ENCODE data around the gene SYT6. TPM values are rescaled to one million over a fixed set of nuclear protein-coding genes. Genes with fewer than 3 reads are reported as not detected.

SYT6 gene, protein sequence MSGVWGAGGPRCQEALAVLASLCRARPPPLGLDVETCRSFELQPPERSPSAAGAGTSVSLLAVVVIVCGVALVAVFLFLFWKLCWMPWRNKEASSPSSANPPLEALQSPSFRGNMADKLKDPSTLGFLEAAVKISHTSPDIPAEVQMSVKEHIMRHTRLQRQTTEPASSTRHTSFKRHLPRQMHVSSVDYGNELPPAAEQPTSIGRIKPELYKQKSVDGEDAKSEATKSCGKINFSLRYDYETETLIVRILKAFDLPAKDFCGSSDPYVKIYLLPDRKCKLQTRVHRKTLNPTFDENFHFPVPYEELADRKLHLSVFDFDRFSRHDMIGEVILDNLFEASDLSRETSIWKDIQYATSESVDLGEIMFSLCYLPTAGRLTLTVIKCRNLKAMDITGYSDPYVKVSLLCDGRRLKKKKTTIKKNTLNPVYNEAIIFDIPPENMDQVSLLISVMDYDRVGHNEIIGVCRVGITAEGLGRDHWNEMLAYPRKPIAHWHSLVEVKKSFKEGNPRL
- not detected for total RNA-seq
- polyA plus RNA-seq, result not detected
- not detected for total RNA-seq

DNA sequence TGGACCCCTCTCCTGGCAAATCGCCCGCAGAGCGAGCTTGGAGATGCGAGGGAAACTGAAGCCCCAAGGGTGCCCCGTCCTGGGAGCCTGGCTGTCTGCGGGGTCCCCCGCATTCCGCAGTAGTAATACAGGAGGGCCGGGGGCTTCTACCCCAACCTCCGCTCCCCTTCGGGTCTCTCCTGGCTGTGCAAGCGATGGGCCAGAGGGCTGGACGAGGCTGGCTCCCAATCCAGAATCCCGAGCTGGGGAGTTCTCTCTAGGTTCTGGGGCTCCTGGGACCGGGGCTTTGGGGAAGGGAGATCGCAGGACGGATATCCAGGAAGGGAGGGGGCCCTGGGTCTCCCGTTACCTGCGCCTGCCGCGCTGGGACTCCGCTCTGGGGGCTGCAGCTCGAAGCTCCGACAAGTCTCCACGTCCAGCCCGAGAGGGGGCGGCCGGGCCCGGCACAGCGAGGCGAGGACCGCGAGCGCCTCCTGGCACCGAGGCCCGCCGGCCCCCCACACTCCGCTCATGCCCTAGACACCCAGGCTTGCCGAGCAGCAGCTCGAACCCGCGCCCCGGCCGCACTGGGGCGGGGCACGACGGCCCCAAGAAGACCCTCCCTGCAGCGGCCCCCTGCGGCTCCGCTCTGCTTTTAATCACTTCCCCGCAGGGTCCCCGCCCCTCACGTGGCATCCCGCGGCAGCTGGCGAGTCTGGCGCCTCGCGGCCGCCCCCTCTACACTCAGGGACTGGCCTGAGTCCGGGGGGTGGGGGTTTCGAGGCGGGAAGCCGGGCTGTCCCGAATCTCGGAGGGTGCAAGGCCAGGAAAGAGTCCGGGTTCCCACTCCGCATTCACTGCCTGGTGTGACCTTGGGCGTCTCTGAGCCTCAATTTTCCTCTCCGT, at the start of gene SYT6:
TSS of gene SYT6 (minus strand) at position 609 of the 885 bp plus-strand sequence. CDS start at position 512, 97 bp downstream.
- no peaks in the 10 kb centered on the region for H3K36me3 ChIP-seq (ENCODE audit: control insufficient read depth in 2 of 3, insufficient read depth in 3 of 3, low read length in 3 of 3)
- peaks cover 5 to 14% (median 11%) of the 10 kb centered on the region in 7 donors for H3K4me1 Mint-ChIP-seq
- peaks cover 0 to 3% (median 0%) of the 10 kb centered on the region in 11 donors for H3K9me3 Mint-ChIP-seq
- H3K27me3 Mint-ChIP-seq, result peaks cover 70 to 79% (median 77%) of the 10 kb centered on the region in 5 donors
- peaks cover 7 to 27% of the 10 kb centered on the region in 2 donors for H3K27me3 ChIP-seq (ENCODE audit: control insufficient read depth in 2 of 2, insufficient read depth in 2 of 2, low read length in 2 of 2)
- peak within 1 kb of the TSS in 1 of 9 donors; percentile 11 for H3K27ac Mint-ChIP-seq
- CTCF ChIA-PET, result no interaction called here
- H3K36me3 Mint-ChIP-seq, result peaks cover 0 to 5% (median 0%) of the 10 kb centered on the region in 5 donors
- intact Hi-C loops (cut with micrococcal nuclease), result no loop called here
- peak within 1 kb of the TSS in 9 of 10 donors; percentile 17 to 86 (median 75) for H3K4me3 Mint-ChIP-seq
- H3K4me3 ChIP-seq (ENCODE audit: low read length), result peak within 1 kb of the TSS; percentile 27
- DNase-seq (peak in 1 of 9 donors; percentile 4), ATAC-seq (peak; percentile 25)
- H3K4me1 ChIP-seq (ENCODE audit: control insufficient read depth in 2 of 2, insufficient read depth in 2 of 2, low read length in 2 of 2), result peaks cover 6 to 16% of the 10 kb centered on the region in 2 donors
- no peak within 1 kb of the TSS for H3K27ac ChIP-seq (ENCODE audit: low read depth, low read length)
- no peaks in the 10 kb centered on the region for H3K9me3 ChIP-seq (ENCODE audit: control insufficient read depth in 2 of 3, low read length in 3 of 3)
- POLR2A ChIA-PET, result no interaction called here

DNA sequence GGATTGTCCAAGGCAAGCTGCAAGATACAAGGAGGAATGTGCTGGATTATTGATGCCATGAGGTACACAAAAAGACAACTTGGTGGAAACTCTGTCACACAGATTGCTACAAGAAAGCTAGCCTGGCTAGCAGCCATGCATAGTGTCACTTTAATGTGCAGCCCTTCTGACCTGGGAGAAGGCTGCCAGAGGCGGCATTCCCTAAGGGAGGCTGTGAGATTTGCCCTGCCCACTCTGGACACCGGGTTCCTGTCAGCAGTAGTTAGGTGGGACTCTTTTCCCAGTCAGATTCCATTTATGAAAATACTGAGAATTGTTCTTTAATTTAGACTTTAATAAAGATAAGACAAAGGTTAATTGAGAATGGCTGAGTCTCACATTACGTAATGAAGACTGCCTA, 47.8 kb upstream of the SYT6 start:
- H3K27ac ChIP-seq (ENCODE audit: low read depth, low read length), result no peak overlapping the region
- intact Hi-C loops (cut with micrococcal nuclease), result no loop called here
- H3K4me1 ChIP-seq (ENCODE audit: control insufficient read depth in 2 of 2, insufficient read depth in 2 of 2, low read length in 2 of 2), result no peaks in the 10 kb centered on the region
- Mint-ChIP-seq H3K27ac (no peak overlapping the region), H3K4me1 (peaks cover 0 to 10% (median 0%) of the 10 kb centered on the region in 7 donors), H3K36me3 (no peaks in the 10 kb centered on the region), H3K9me3 (peaks cover 0 to 1% (median 0%) of the 10 kb centered on the region in 11 donors), H3K27me3 (peaks cover 19 to 64% (median 44%) of the 10 kb centered on the region in 5 donors), H3K4me3 (no peak overlapping the region)
- H3K4me3 ChIP-seq (ENCODE audit: low read length), result no peak overlapping the region
- H3K27me3 ChIP-seq (ENCODE audit: control insufficient read depth in 2 of 2, insufficient read depth in 2 of 2, low read length in 2 of 2), result no peaks in the 10 kb centered on the region
- DNase-seq (no peak), ATAC-seq (no peak)
- no peaks in the 10 kb centered on the region for H3K36me3 ChIP-seq (ENCODE audit: control insufficient read depth in 2 of 3, insufficient read depth in 3 of 3, low read length in 3 of 3)
- POLR2A ChIA-PET, result no interaction called here
- CTCF ChIA-PET, result no interaction called here
- H3K9me3 ChIP-seq (ENCODE audit: control insufficient read depth in 2 of 3, low read length in 3 of 3), result no peaks in the 10 kb centered on the region

DNA sequence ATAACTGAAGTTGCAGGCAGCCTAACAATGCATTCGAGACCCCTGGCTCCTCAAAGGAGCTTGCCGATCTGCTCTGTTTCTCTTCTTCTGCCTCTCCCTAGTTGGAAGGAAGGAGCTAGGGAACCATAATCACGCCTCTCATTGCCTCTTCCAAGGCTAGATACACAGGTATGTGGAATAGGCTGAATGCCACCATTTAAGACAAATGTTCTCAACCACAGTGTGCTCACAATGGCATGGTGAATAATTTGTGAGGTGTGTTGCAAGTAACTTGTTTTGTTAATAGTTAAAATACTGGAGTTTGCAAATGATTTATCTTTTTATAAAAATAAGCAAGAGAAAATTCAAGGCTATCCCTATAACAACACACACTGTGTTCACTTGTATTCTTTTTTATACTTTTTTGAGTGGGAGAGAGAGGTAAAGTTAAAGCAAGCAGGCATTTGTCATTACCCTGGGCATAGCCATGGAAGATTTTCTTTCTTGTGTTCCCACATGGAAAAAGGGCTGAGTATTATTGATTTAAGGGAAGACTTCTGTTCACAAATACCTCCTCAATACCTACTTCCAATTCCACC, 45.4 kb upstream of the SYT6 start:
- no peak overlapping the region for H3K27ac ChIP-seq (ENCODE audit: low read depth, low read length)
- no peaks in the 10 kb centered on the region for H3K4me1 ChIP-seq (ENCODE audit: control insufficient read depth in 2 of 2, insufficient read depth in 2 of 2, low read length in 2 of 2)
- H3K27me3 ChIP-seq (ENCODE audit: control insufficient read depth in 2 of 2, insufficient read depth in 2 of 2, low read length in 2 of 2), result no peaks in the 10 kb centered on the region
- Mint-ChIP-seq H3K4me3 (no peak overlapping the region), H3K27me3 (peaks cover 23 to 66% (median 56%) of the 10 kb centered on the region in 5 donors), H3K36me3 (no peaks in the 10 kb centered on the region), H3K27ac (no peak overlapping the region), H3K4me1 (peaks cover 0 to 17% (median 4%) of the 10 kb centered on the region in 7 donors), H3K9me3 (peaks cover 0 to 3% (median 0%) of the 10 kb centered on the region in 11 donors)
- ATAC-seq, result no peak
- no peaks in the 10 kb centered on the region for H3K36me3 ChIP-seq (ENCODE audit: control insufficient read depth in 2 of 3, insufficient read depth in 3 of 3, low read length in 3 of 3)
- no peaks in the 10 kb centered on the region for H3K9me3 ChIP-seq (ENCODE audit: control insufficient read depth in 2 of 3, low read length in 3 of 3)
- H3K4me3 ChIP-seq (ENCODE audit: low read length), result no peak overlapping the region
- intact Hi-C loops (cut with micrococcal nuclease), result no loop called here
- DNase-seq, result no peak
- ChIA-PET POLR2A (no interaction called here), CTCF (interaction anchor here (0.6 kb wide), 1 partner anchor 360 kb away, joined by 3 read pairs; no protein-coding TSS in a partner anchor)

DNA sequence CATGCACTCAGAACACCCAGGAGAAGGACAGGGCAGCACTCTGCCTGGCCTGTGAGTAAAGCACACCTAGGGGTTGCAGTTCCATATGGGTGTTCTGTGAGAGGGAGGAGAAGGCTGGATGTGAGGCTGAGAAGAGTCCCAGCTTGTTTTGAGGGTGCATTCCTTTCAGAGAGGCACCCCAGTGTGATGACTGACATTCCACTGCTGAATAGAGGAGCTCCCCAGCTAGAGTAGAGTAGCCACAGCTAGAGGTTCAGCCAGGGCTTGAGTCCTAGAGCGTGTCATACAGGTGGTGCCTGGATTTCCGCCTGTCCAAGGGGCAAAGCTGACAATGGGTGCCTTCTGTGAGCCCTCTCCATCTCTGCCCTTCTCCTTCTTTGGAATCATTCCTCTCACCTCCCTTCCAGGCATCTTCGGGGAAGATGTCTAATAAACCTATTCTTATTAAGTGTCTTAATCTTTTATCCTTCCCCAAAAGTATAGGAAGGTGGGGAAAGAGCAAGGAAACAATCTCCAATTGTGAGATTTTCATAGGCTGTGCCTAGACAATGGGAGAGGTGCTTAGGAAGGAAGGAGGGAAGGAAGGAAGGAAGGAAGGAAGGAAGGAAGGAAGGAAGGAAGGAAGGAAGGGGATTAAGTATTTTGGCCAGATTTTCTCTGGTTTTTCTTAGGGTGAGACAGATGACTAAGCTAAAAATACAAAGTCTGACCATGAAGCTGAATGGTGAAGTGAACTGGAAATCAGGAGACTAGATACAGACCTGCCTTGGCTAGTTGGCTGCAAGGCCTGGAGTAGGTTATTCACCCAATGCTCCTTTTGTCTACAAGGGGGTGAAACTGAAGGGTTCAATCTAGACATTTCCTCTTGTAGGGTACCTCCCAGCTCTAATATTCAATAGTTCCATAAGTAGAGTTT, 43.6 kb upstream of the SYT6 start:
- Histone ChIP-seq H3K4me3 (ENCODE audit: low read length) (no peak overlapping the region), H3K27me3 (ENCODE audit: control insufficient read depth in 2 of 2, insufficient read depth in 2 of 2, low read length in 2 of 2) (no peaks in the 10 kb centered on the region), H3K4me1 (ENCODE audit: control insufficient read depth in 2 of 2, insufficient read depth in 2 of 2, low read length in 2 of 2) (no peaks in the 10 kb centered on the region), H3K9me3 (ENCODE audit: control insufficient read depth in 2 of 3, low read length in 3 of 3) (no peaks in the 10 kb centered on the region), H3K36me3 (ENCODE audit: control insufficient read depth in 2 of 3, insufficient read depth in 3 of 3, low read length in 3 of 3) (no peaks in the 10 kb centered on the region), H3K27ac (ENCODE audit: low read depth, low read length) (no peak overlapping the region)
- H3K27me3 Mint-ChIP-seq, result peaks cover 20 to 59% (median 57%) of the 10 kb centered on the region in 5 donors
- no peak overlapping the region for H3K27ac Mint-ChIP-seq
- POLR2A ChIA-PET, result no interaction called here
- no peaks in the 10 kb centered on the region for H3K36me3 Mint-ChIP-seq
- H3K4me1 Mint-ChIP-seq, result peaks cover 0 to 17% (median 4%) of the 10 kb centered on the region in 7 donors
- H3K9me3 Mint-ChIP-seq, result peaks cover 0 to 3% (median 0%) of the 10 kb centered on the region in 11 donors
- intact Hi-C loops (cut with micrococcal nuclease), result no loop called here
- CTCF ChIA-PET, result no interaction called here
- no peak overlapping the region for H3K4me3 Mint-ChIP-seq
- ATAC-seq (no peak), DNase-seq (no peak)

DNA sequence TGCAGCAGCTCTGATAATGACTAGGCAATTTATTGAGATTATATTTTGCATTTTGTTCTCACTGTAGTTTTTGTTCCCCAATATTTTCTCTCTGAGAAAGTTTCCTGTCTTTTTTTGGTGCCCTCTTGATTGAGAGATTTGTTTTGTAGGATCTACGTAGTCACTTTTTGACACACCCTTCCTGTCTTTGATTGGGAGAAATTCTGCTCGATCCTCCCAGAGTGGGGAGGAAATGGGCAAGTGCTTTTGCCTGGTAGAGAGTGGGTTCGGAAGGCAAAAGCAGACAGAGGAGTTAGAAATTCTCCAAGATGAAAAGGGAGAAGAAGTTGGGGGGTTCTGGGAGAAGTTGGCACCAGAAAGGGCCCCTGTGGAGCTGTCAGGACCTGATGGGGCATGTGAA, 42.1 kb upstream of the SYT6 start:
- H3K4me1 ChIP-seq (ENCODE audit: control insufficient read depth in 2 of 2, insufficient read depth in 2 of 2, low read length in 2 of 2), result no peaks in the 10 kb centered on the region
- no peak overlapping the region for H3K4me3 ChIP-seq (ENCODE audit: low read length)
- POLR2A ChIA-PET, result no interaction called here
- no peaks in the 10 kb centered on the region for H3K9me3 ChIP-seq (ENCODE audit: control insufficient read depth in 2 of 3, low read length in 3 of 3)
- no peak for ATAC-seq
- H3K27me3 ChIP-seq (ENCODE audit: control insufficient read depth in 2 of 2, insufficient read depth in 2 of 2, low read length in 2 of 2), result no peaks in the 10 kb centered on the region
- Mint-ChIP-seq H3K4me1 (peaks cover 0 to 13% (median 4%) of the 10 kb centered on the region in 7 donors), H3K27ac (peak overlapping the region in 1 of 9 donors; percentile 68), H3K27me3 (peaks cover 18 to 61% (median 55%) of the 10 kb centered on the region in 5 donors), H3K9me3 (peaks cover 0 to 3% (median 0%) of the 10 kb centered on the region in 11 donors), H3K4me3 (peak overlapping the region in 1 of 10 donors; percentile 2), H3K36me3 (no peaks in the 10 kb centered on the region)
- peak in 3 of 9 donors; percentile 4 to 11 (median 6) for DNase-seq
- no peaks in the 10 kb centered on the region for H3K36me3 ChIP-seq (ENCODE audit: control insufficient read depth in 2 of 3, insufficient read depth in 3 of 3, low read length in 3 of 3)
- CTCF ChIA-PET, result no interaction called here
- intact Hi-C loops (cut with micrococcal nuclease), result no loop called here
- no peak overlapping the region for H3K27ac ChIP-seq (ENCODE audit: low read depth, low read length)

Data from naive thymus-derived CD4-positive, alpha-beta T cell (primary cell).